ENCODE data around the gene C17orf75.
"Not testable (repeated sequence)": the region's sequence is repeated elsewhere in the genome, so short reads cannot be mapped to it uniquely, and the experiment has no call there.

C17orf75 gene

GRCh38 chr17:32345951-32346600, 4.1 kb upstream of the C17orf75 start:
- DNase-seq (ENCODE audit: low spot score) = no peak

- no peak for DNase-seq (ENCODE audit: low spot score)
Observed at GRCh38 chr17:32342603-32343325, 791 bp upstream of the C17orf75 start.

GRCh38 chr17:32341141-32341856, 674 bp downstream of the C17orf75 start:
- DNase-seq (ENCODE audit: low spot score) = no peak

- no peak for DNase-seq (ENCODE audit: low spot score)
Observed at GRCh38 chr17:32335687-32336086, 6.3 kb downstream of the C17orf75 start.

- no peak for DNase-seq (ENCODE audit: low spot score)
Observed at GRCh38 chr17:32335046-32335445, 6.9 kb downstream of the C17orf75 start.

GRCh38 chr17:32333187-32333586, 8.8 kb downstream of the C17orf75 start:
- no peak for DNase-seq (ENCODE audit: low spot score)

GRCh38 chr17:32331243-32332040, 10.5 kb downstream of the C17orf75 start:
- no peak for DNase-seq (ENCODE audit: low spot score)

- no peak for DNase-seq (ENCODE audit: low spot score)
Observed at GRCh38 chr17:32330147-32330546, 11.8 kb downstream of the C17orf75 start.

GRCh38 chr17:32327911-32328310, 14.1 kb downstream of the C17orf75 start:
- no peak for DNase-seq (ENCODE audit: low spot score)

- DNase-seq (ENCODE audit: low spot score) = no peak
Observed at GRCh38 chr17:32323811-32324491, 18.0 kb downstream of the C17orf75 start.

- DNase-seq (ENCODE audit: low spot score) = no peak
Observed at GRCh38 chr17:32323046-32323445, 18.9 kb downstream of the C17orf75 start.

- DNase-seq (ENCODE audit: low spot score) = no peak
Observed at GRCh38 chr17:32320847-32321246, 21.1 kb downstream of the C17orf75 start.

- DNase-seq (ENCODE audit: low spot score) = not testable (repeated sequence)
Observed at GRCh38 chr17:32320080-32320479, 21.9 kb downstream of the C17orf75 start.

- DNase-seq (ENCODE audit: low spot score) = peak; percentile 63
Observed at GRCh38 chr17:32319548-32319905, 22.4 kb downstream of the C17orf75 start.

GRCh38 chr17:32318071-32318470, 23.9 kb downstream of the C17orf75 start:
- DNase-seq (ENCODE audit: low spot score) = no peak

- no peak for DNase-seq (ENCODE audit: low spot score)
Observed at GRCh38 chr17:32317353-32317752, 24.6 kb downstream of the C17orf75 start.

GRCh38 chr17:32316653-32317052, 25.3 kb downstream of the C17orf75 start:
- DNase-seq (ENCODE audit: low spot score) = not testable (repeated sequence)

GRCh38 chr17:32315171-32315570, 26.8 kb downstream of the C17orf75 start:
- DNase-seq (ENCODE audit: low spot score) = no peak

GRCh38 chr17:32314636-32315035, 27.3 kb downstream of the C17orf75 start:
- DNase-seq (ENCODE audit: low spot score) = no peak

GRCh38 chr17:32311028-32311536, 30.9 kb downstream of the C17orf75 start:
- DNase-seq (ENCODE audit: low spot score) = no peak

- no peak for DNase-seq (ENCODE audit: low spot score)
Observed at GRCh38 chr17:32307658-32308057, 34.3 kb downstream of the C17orf75 start.

Data from kidney capillary endothelial cell (primary cell).